ENCODE measurements around the gene CYP24A1.

DNA sequence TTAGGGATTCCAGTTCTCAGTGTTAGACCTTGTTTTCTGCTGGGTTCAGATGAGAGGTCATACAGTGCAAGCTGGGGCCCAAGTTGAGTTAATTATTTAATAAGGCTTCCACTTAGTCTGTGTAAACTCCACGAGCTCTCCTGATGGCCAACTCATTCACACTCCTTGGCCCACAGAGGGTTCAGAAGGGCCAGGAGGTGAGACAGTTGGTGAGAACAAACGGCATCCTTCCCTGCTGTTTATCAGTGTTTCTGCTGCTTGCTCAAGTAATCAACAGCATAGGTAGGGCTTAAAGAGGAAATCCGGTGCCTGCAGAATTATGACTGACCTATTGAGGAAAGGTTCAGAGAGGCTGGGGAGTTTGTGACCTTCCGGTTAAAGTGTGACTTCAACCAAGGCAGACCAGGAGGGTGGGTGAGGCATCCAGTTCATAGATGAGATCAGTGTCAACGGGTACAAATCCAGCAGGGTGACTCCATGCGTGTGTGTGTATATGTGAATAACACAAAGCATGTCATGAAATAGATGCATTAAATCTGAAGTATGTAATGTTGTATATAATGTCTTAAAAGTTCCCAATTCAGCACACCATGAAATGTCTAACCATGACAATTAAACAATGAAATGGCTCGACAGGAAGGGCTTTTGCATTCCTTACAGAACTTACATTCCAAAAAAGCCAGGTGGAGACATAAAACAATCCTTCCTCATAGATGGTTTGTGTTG is 66.0 kb downstream of the CYP24A1 start:
- TF ChIP-seq YY1 (IDR thresholded peaks at IDR 0.05; ENCODE audit: low read depth, low read length): no peak
- TF ChIP-seq, protein P1, sequence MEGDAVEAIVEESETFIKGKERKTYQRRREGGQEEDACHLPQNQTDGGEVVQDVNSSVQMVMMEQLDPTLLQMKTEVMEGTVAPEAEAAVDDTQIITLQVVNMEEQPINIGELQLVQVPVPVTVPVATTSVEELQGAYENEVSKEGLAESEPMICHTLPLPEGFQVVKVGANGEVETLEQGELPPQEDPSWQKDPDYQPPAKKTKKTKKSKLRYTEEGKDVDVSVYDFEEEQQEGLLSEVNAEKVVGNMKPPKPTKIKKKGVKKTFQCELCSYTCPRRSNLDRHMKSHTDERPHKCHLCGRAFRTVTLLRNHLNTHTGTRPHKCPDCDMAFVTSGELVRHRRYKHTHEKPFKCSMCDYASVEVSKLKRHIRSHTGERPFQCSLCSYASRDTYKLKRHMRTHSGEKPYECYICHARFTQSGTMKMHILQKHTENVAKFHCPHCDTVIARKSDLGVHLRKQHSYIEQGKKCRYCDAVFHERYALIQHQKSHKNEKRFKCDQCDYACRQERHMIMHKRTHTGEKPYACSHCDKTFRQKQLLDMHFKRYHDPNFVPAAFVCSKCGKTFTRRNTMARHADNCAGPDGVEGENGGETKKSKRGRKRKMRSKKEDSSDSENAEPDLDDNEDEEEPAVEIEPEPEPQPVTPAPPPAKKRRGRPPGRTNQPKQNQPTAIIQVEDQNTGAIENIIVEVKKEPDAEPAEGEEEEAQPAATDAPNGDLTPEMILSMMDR (IDR thresholded peaks at IDR 0.05; ENCODE audit: control extremely low read depth in 1 of 3, insufficient read depth in 1 of 3, low read depth in 1 of 3, low read length in 3 of 3): no peak
- no peak for TF ChIP-seq SIN3A (conservative IDR thresholded peaks at IDR 0.05 in 1 of 2, IDR thresholded peaks at IDR 0.05 in 1 of 2; ENCODE audit: low read depth in 1 of 2, low read length in 2 of 2)
- TF ChIP-seq POLR2AphosphoS5 (IDR thresholded peaks at IDR 0.05; ENCODE audit: low read depth, low read length): no peak
- TF ChIP-seq CHD2 (IDR thresholded peaks at IDR 0.05; ENCODE audit: low read length): no peak
- no peak for TF ChIP-seq BRCA1 (IDR thresholded peaks at IDR 0.05; ENCODE audit: low read depth, low read length)
- no peak for TF ChIP-seq FOSL1 (IDR thresholded peaks at IDR 0.05; ENCODE audit: insufficient read depth, low read depth, low read length)
- TF ChIP-seq, protein P2, sequence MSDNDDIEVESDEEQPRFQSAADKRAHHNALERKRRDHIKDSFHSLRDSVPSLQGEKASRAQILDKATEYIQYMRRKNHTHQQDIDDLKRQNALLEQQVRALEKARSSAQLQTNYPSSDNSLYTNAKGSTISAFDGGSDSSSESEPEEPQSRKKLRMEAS (IDR thresholded peaks at IDR 0.05): no peak
- TF ChIP-seq EP300 (IDR thresholded peaks at IDR 0.05; ENCODE audit: borderline replicate concordance in 1 of 2, low read depth in 2 of 2, low read length in 2 of 2): no peak
- no peak for TF ChIP-seq TAF1 (IDR thresholded peaks at IDR 0.05; ENCODE audit: low read depth, low read length)
- no peak for TF ChIP-seq EZH2 (IDR thresholded peaks at IDR 0.05; ENCODE audit: low read depth, low read length, severe bottlenecking)
- TF ChIP-seq MAFK (IDR thresholded peaks at IDR 0.05; ENCODE audit: low read depth, low read length): no peak
- no peak for TF ChIP-seq CBX5 (IDR thresholded peaks at IDR 0.05; ENCODE audit: low read depth, low read length)
- no peak for TF ChIP-seq HDAC6 (IDR thresholded peaks at IDR 0.05; ENCODE audit: low read depth, low read length)
